Neural cell (in vitro differentiated cells): ENCODE measurements around the gene CBX2. TPM values are rescaled to one million over a fixed set of nuclear protein-coding genes. Genes with fewer than 3 reads are reported as not detected.

Source experiments
- H2AFZ ChIP-seq: fragments of 200-600, 300-800 bp; sonication (generic), shearing (Covaris generic); 2 replicates; pipeline ENCODE4 v1.6.0; 2014; ENCODE audit warnings: low read depth, mild to moderate bottlenecking, antibody characterized with exemption, low read length, moderate library complexity
- H3F3A ChIP-seq: fragments of 200-600 bp; shearing (Covaris generic); 2 replicates; pipeline ENCODE4 v1.6.1; 2016; ENCODE audit warnings: mild to moderate bottlenecking, moderate library complexity, mixed read lengths, antibody characterized with exemption, low read length; ENCODE audit not compliant: insufficient read depth, poor library complexity, severe bottlenecking
- H3K27ac ChIP-seq: fragments of 200-600, 300-800 bp; sonication (generic), shearing (Covaris generic); 2 replicates; pipeline ENCODE4 v1.5.1; 2014; ENCODE audit warnings: mild to moderate bottlenecking, low read length, moderate library complexity
- H3K27me3 ChIP-seq: fragments of 300-800, 200-600 bp; sonication (generic), shearing (Covaris generic); 2 replicates; pipeline ENCODE4 v1.6.0; 2014; ENCODE audit warnings: mild to moderate bottlenecking, low read depth, low read length, moderate library complexity; ENCODE audit not compliant: insufficient read depth
- H3K36me3 ChIP-seq: fragments of 300-800, 200-600 bp; sonication (generic), shearing (Covaris generic); 2 replicates; pipeline ENCODE4 v1.5.1; 2014; ENCODE audit warnings: mild to moderate bottlenecking, antibody characterized with exemption, low read length, moderate library complexity; ENCODE audit not compliant: insufficient read depth
- H3K4me2 ChIP-seq: fragments of 300-800, 200-600 bp; sonication (generic), shearing (Covaris generic); 2 replicates; pipeline ENCODE4 v1.6.0; 2014; ENCODE audit warnings: mild to moderate bottlenecking, low read length
- H3K4me3 ChIP-seq: fragments of 300-800, 200-600 bp; sonication (generic), shearing (Covaris generic); 2 replicates; pipeline ENCODE4 v1.5.1; 2014; ENCODE audit warnings: mild to moderate bottlenecking, low read length, moderate library complexity
- H3K79me2 ChIP-seq: fragments of 200-600 bp; shearing (Covaris generic); replicated peaks from 2 replicates; pipeline ENCODE4 v1.6.0; 2014; ENCODE audit warnings: mild to moderate bottlenecking, low read length, moderate library complexity; ENCODE audit not compliant: insufficient read depth
- H3K9ac ChIP-seq: fragments of 300-800, 200-600 bp; sonication (generic), shearing (Covaris generic); 2 replicates; pipeline ENCODE4 v1.6.1; 2016; ENCODE audit warnings: mild to moderate bottlenecking, low read length, mixed read lengths
- H3K9me2 ChIP-seq: fragments of 200-600 bp; shearing (Covaris generic); 2 replicates; pipeline ENCODE4 v1.6.1; 2016; ENCODE audit warnings: mild to moderate bottlenecking, low read length, mixed read lengths; ENCODE audit not compliant: insufficient read depth
- H3K9me3 ChIP-seq: fragments of 200-600, 300-800 bp; sonication (generic), shearing (Covaris generic); 2 replicates; pipeline ENCODE4 v1.6.1; 2016; ENCODE audit warnings: mild to moderate bottlenecking, mixed run types, low read length, moderate library complexity, mixed read lengths
- H4K20me1 ChIP-seq: fragments of 200-600 bp; shearing (Covaris generic); 2 replicates; pipeline ENCODE4 v1.6.1; 2016; ENCODE audit warnings: mild to moderate bottlenecking, mixed run types; ENCODE audit not compliant: insufficient read depth
- EP300 ChIP-seq: fragments of 450-650 bp; conservative IDR thresholded peaks from 2 replicates; pipeline ENCODE4 v1.6.1; 2014; ENCODE audit warnings: antibody characterized with exemption, mild to moderate bottlenecking, moderate library complexity; ENCODE audit not compliant: poor library complexity, severe bottlenecking
- EZH2 ChIP-seq: fragments of 200-600, 300-800 bp; shearing (Covaris generic), sonication (generic); IDR thresholded peaks from 2 replicates; pipeline ENCODE4 v1.6.1; 2014; ENCODE audit warnings: antibody characterized with exemption, low read length, borderline replicate concordance, mild to moderate bottlenecking; ENCODE audit not compliant: insufficient read depth, poor library complexity, severe bottlenecking
- MXI1 ChIP-seq: fragments of 450-650 bp; conservative IDR thresholded peaks from 2 replicates; pipeline ENCODE4 v1.6.1; 2014; ENCODE audit warnings: antibody characterized with exemption, mild to moderate bottlenecking; ENCODE audit not compliant: poor library complexity, severe bottlenecking
- POLR2AphosphoS5 ChIP-seq: IDR thresholded peaks from 2 replicates; pipeline ENCODE4 v1.6.1; 2012
- RAD21 ChIP-seq: fragments of 450-650 bp; conservative IDR thresholded peaks from 2 replicates; pipeline ENCODE4 v1.6.1; 2014; ENCODE audit warnings: antibody characterized with exemption, mild to moderate bottlenecking, moderate library complexity
- REST ChIP-seq: IDR thresholded peaks from 2 replicates; pipeline ENCODE4 v1.6.1; 2012; ENCODE audit warnings: borderline replicate concordance
- SMC3 ChIP-seq: fragments of 450-650 bp; conservative IDR thresholded peaks from 2 replicates; pipeline ENCODE4 v1.6.1; 2014; ENCODE audit warnings: antibody characterized with exemption, mild to moderate bottlenecking, moderate library complexity; ENCODE audit not compliant: poor library complexity
- TAF1 ChIP-seq: IDR thresholded peaks from 2 replicates; pipeline ENCODE4 v1.6.1; 2012; ENCODE audit warnings: low read depth
- polyA plus RNA-seq: library from polyadenylated mRNA; depleted of rRNA; stranded (reverse); fragments of >200 nt; gene quantifications from 2 replicates; pipeline ENCODE4 v1.2.3, GENCODE V29; 2014
- TF ChIP-seq, protein P1 (sequence below): fragments of 450-650 bp; IDR thresholded peaks from 2 replicates; pipeline ENCODE4 v1.5.1; 2014; ENCODE audit warnings: antibody characterized with exemption, mild to moderate bottlenecking, moderate library complexity; ENCODE audit not compliant: poor library complexity, severe bottlenecking

The CBX2 gene
- polyA plus RNA-seq, 1 donor from 2014 or later = 16.9 TPM

DNA sequence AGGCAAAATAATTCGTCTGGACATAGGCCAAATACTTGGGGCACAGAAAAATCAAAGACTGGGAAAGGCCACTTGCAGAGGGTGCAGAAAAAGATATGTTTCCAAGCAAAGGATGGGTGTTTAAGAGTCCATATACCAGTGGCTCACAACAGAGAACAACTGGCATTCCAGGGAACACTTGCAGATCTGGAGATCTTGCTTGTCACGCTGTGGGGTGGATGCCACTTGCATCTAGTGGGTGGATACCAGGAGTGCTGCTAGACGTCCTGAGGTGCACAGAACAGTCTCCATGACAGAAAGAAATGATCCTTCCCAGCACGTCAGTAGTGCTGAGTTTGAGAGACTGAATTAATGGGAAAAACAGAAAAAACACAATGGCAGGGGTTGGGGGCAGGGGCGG lies 10.5 kb downstream of the CBX2 start:
- Histone ChIP-seq H3K9ac (no peak overlapping the region), H4K20me1 (peaks cover 14% of the 10 kb centered on the region), H3F3A (peaks cover 9% of the 10 kb centered on the region), H3K79me2 (peaks cover 4% of the 10 kb centered on the region), H3K9me2 (no peaks in the 10 kb centered on the region), H3K4me3 (no peak overlapping the region), H3K4me2 (no peak overlapping the region), H2AFZ (no peak overlapping the region), H3K9me3 (no peaks in the 10 kb centered on the region), H3K36me3 (no peaks in the 10 kb centered on the region), H3K27ac (no peak overlapping the region), H3K27me3 (peaks cover 47% of the 10 kb centered on the region)
- no peak for TF ChIP-seq REST
- no peak for TF ChIP-seq EP300
- no peak for TF ChIP-seq RAD21
- no peak for TF ChIP-seq TAF1
- no peak for TF ChIP-seq SMC3
- TF ChIP-seq, protein P1, sequence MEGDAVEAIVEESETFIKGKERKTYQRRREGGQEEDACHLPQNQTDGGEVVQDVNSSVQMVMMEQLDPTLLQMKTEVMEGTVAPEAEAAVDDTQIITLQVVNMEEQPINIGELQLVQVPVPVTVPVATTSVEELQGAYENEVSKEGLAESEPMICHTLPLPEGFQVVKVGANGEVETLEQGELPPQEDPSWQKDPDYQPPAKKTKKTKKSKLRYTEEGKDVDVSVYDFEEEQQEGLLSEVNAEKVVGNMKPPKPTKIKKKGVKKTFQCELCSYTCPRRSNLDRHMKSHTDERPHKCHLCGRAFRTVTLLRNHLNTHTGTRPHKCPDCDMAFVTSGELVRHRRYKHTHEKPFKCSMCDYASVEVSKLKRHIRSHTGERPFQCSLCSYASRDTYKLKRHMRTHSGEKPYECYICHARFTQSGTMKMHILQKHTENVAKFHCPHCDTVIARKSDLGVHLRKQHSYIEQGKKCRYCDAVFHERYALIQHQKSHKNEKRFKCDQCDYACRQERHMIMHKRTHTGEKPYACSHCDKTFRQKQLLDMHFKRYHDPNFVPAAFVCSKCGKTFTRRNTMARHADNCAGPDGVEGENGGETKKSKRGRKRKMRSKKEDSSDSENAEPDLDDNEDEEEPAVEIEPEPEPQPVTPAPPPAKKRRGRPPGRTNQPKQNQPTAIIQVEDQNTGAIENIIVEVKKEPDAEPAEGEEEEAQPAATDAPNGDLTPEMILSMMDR = no peak
- TF ChIP-seq MXI1 = no peak
- no peak for TF ChIP-seq POLR2AphosphoS5
- no peak for TF ChIP-seq EZH2

GRCh38 chr17:79788989-79789942 lies 11.3 kb downstream of the CBX2 start:
- H3K36me3 ChIP-seq = no peaks in the 10 kb centered on the region
- peak overlapping the region; percentile 35 for H3K4me3 ChIP-seq
- TF ChIP-seq REST (no peak), TAF1 (no peak), EP300 (no peak), EZH2 (no peak), RAD21 (no peak), SMC3 (no peak), POLR2AphosphoS5 (no peak), MXI1 (no peak)
- TF ChIP-seq, protein P1 = no peak
- peaks cover 20% of the 10 kb centered on the region for H4K20me1 ChIP-seq
- no peaks in the 10 kb centered on the region for H3K9me3 ChIP-seq
- H3K9ac ChIP-seq = peak overlapping the region; percentile 14
- H3K27me3 ChIP-seq = peaks cover 55% of the 10 kb centered on the region
- no peak overlapping the region for H3K27ac ChIP-seq
- no peak overlapping the region for H3K4me2 ChIP-seq
- no peak overlapping the region for H2AFZ ChIP-seq
- peaks cover 12% of the 10 kb centered on the region for H3K79me2 ChIP-seq
- H3F3A ChIP-seq = peaks cover 9% of the 10 kb centered on the region
- H3K9me2 ChIP-seq = no peaks in the 10 kb centered on the region
